IMR-90 (cell line): ENCODE results near the gene IFI27L1. TPM values are rescaled to one million over a fixed set of nuclear protein-coding genes. Genes with fewer than 3 reads are reported as not detected.
A peak's percentile ranks its signal among the peaks of the same experiment; 100 is the strongest.

Source experiments
- ATAC-seq: fragments of 200-7000 bp; cut with Tn5 transposase; 2 replicates; pipeline ENCODE4 v1.9.1; 2020; ENCODE audit warnings: low read depth, mild to moderate bottlenecking, moderate library complexity
- BruUV-seq: library from RNA; stranded (reverse); fragments of 400-500 nt; replicated peaks from 2 replicates; lab custom pipeline; 2021; lab: Mats Ljungman, UMichigan
- CTCF ChIA-PET: fragments of 300-600 bp; formaldehyde crosslinking; extraction: SDS; loops from one replicate; lab custom pipeline; 2021; ENCODE audit warnings: antibody characterized with exemption; lab: Yijun Ruan, JAX
- POLR2A ChIA-PET: fragments of 300-600 bp; sonication (Branson Sonifier 250); formaldehyde crosslinking; loops from one replicate; lab custom pipeline; 2022; ENCODE audit warnings: antibody characterized with exemption; ENCODE audit not compliant: unreplicated experiment; lab: Charles Lee
- DNase-seq: peaks from one replicate; pipeline ENCODE4 v3.0.0; 2013
- H2AFZ ChIP-seq: replicated peaks from 2 replicates; pipeline ENCODE3; 2013; ENCODE audit warnings: low read length, mild to moderate bottlenecking; ENCODE audit not compliant: poor library complexity
- H2AK5ac ChIP-seq: 2 replicates; pipeline ENCODE4 v1.6.1; 2013; ENCODE audit warnings: low read depth, low read length, inconsistent platforms
- H2AK9ac ChIP-seq: replicated peaks from 2 replicates; pipeline ENCODE3; 2013; ENCODE audit warnings: mild to moderate bottlenecking, low read depth, low read length, moderate library complexity; ENCODE audit not compliant: poor library complexity
- H2BK120ac ChIP-seq: 2 replicates; pipeline ENCODE4 v1.6.1; 2013; ENCODE audit warnings: low read depth, low read length, inconsistent platforms
- H2BK15ac ChIP-seq: 3 replicates; pipeline ENCODE4 v1.6.1; 2013; ENCODE audit warnings: low read depth, low read length, inconsistent platforms
- H2BK20ac ChIP-seq: 2 replicates; pipeline ENCODE4 v1.6.1; 2013; ENCODE audit warnings: low read depth, mild to moderate bottlenecking, inconsistent platforms, low read length, moderate library complexity
- H2BK5ac ChIP-seq: 2 replicates; pipeline ENCODE4 v1.6.1; 2013; ENCODE audit warnings: mild to moderate bottlenecking, low read depth, low read length, inconsistent platforms; ENCODE audit not compliant: poor library complexity, severe bottlenecking
- H3K14ac ChIP-seq: replicated peaks from 2 replicates; pipeline ENCODE4 v1.6.1; 2013; ENCODE audit warnings: low read depth, low read length, inconsistent platforms
- H3K18ac ChIP-seq: 2 replicates; pipeline ENCODE4 v1.6.1; 2013; ENCODE audit warnings: low read depth, low read length, control low read depth
- H3K23ac ChIP-seq: 2 replicates; pipeline ENCODE4 v1.6.1; 2013; ENCODE audit warnings: low read depth, low read length, inconsistent platforms
- H3K27ac ChIP-seq: 2 replicates; pipeline ENCODE4 v1.5.1; 2013; ENCODE audit warnings: mild to moderate bottlenecking, control low read depth, low read length; ENCODE audit not compliant: insufficient read depth
- H3K27me3 ChIP-seq: 2 replicates; pipeline ENCODE4 v1.6.1; 2013; ENCODE audit warnings: low read length; ENCODE audit not compliant: control insufficient read depth, insufficient read depth
- H3K36me3 ChIP-seq: 2 replicates; pipeline ENCODE4 v1.6.1; 2013; ENCODE audit warnings: low read length, mixed read lengths; ENCODE audit not compliant: control insufficient read depth, insufficient read depth
- H3K4ac ChIP-seq: 2 replicates; pipeline ENCODE4 v1.6.1; 2013; ENCODE audit warnings: low read depth, low read length, inconsistent platforms
- H3K4me1 ChIP-seq: 2 replicates; pipeline ENCODE4 v1.6.1; 2013; ENCODE audit warnings: low read length, mixed read lengths; ENCODE audit not compliant: control insufficient read depth, insufficient read depth
- H3K4me2 ChIP-seq: 2 replicates; pipeline ENCODE4 v1.6.1; 2013; ENCODE audit warnings: low read depth, mild to moderate bottlenecking, control low read depth, low read length, moderate library complexity
- H3K4me3 ChIP-seq: 2 replicates; pipeline ENCODE4 v1.5.1; 2013; ENCODE audit warnings: low read depth, mild to moderate bottlenecking, control low read depth, low read length, moderate library complexity; ENCODE audit not compliant: insufficient read depth
- H3K56ac ChIP-seq: 2 replicates; pipeline ENCODE4 v1.6.1; 2013; ENCODE audit warnings: low read length, inconsistent platforms; ENCODE audit not compliant: insufficient read depth; ENCODE audit errors: extremely low read depth
- H3K79me1 ChIP-seq, 2 experiments: 2 replicates each; pipeline ENCODE4 v1.6.1; 2013; ENCODE audit warnings: low read length in 2 of 2, inconsistent platforms in 1 of 2, low read depth in 1 of 2
- H3K9ac ChIP-seq: 2 replicates; pipeline ENCODE4 v1.6.1; 2013; ENCODE audit warnings: low read depth, low read length, control low read depth
- H3K9me1 ChIP-seq: 2 replicates; pipeline ENCODE4 v1.6.1; 2013; ENCODE audit warnings: low read length, inconsistent platforms; ENCODE audit not compliant: insufficient read depth
- H3K9me3 ChIP-seq: 2 replicates; pipeline ENCODE4 v1.6.1; 2013; ENCODE audit warnings: low read length; ENCODE audit not compliant: control insufficient read depth, insufficient read depth
- H4K20me1 ChIP-seq: 2 replicates; pipeline ENCODE4 v1.6.1; 2013; ENCODE audit warnings: low read length, inconsistent platforms; ENCODE audit not compliant: insufficient read depth
- H4K5ac ChIP-seq: 2 replicates; pipeline ENCODE4 v1.6.1; 2013; ENCODE audit warnings: mild to moderate bottlenecking, low read depth, low read length, control low read depth
- H4K8ac ChIP-seq, 2 experiments: 2 replicates each; pipeline ENCODE4 v1.6.1; 2013; ENCODE audit warnings: low read depth in 2 of 2, low read length in 2 of 2, control low read depth in 1 of 2, inconsistent platforms in 1 of 2
- H4K91ac ChIP-seq: 2 replicates; pipeline ENCODE4 v1.6.1; 2013; ENCODE audit warnings: low read depth, low read length, inconsistent platforms; ENCODE audit not compliant: insufficient read depth
- CEBPB ChIP-seq: IDR thresholded peaks from 2 replicates; pipeline ENCODE4 v1.6.1; 2012; ENCODE audit warnings: low read depth, low read length, improper control_type of control experiment
- CHD1 ChIP-seq: IDR thresholded peaks from 2 replicates; pipeline ENCODE4 v1.6.1; 2012; ENCODE audit warnings: low read depth, low read length, improper control_type of control experiment
- FOS ChIP-seq: fragments of 150-350 bp; IDR thresholded peaks from 2 replicates; pipeline ENCODE4 v1.6.1; 2016; ENCODE audit warnings: low read depth, low read length
- WGBS, 2 experiments: methylation state at CpG; one replicate each; pipeline versions ENCODE4 v1.1.5 to v1.1.7; 2013; ENCODE audit warnings: missing lambda C conversion rate in 2 of 2; ENCODE audit not compliant: insufficient read length in 1 of 2; ENCODE audit errors: extremely low coverage in 2 of 2; 5-methylcytosine and 5-hydroxymethylcytosine counted together
- dilution Hi-C: fragments of 300-500 bp; cut with HindIII; formaldehyde crosslinking; loops from one replicate; pipeline ENCODE4 v1.14.3; 2018; ENCODE audit warnings: low sequenced_read_pairs; ENCODE audit not compliant: unreplicated experiment
- in situ Hi-C: fragments of 300-500 bp; cut with MboI; formaldehyde crosslinking; loops from 3 replicates; pipeline ENCODE4 v1.14.3; 2019; ENCODE audit warnings: low sequenced_read_pairs, inconsistent platforms, mixed read lengths
- intact Hi-C: fragments of 100-400 bp; cut with micrococcal nuclease; formaldehyde crosslinking; loops from 2 replicates; pipeline ENCODE4 v1.10.0; 2022
- polyA plus RNA-seq, 3 experiments: library from polyadenylated mRNA; depleted of rRNA; stranded (reverse); fragments of >200 nt; gene quantifications; 2 replicates each; pipeline ENCODE4 v1.2.3, GENCODE V29; 2012; ENCODE audit warnings: low replicate concordance in 1 of 3
- total RNA-seq: library from RNA; depleted of rRNA; stranded (reverse); fragments of >200 nt; gene quantifications from 2 replicates; pipeline ENCODE4 v1.2.3, GENCODE V29; 2012
- TF ChIP-seq, protein P1 (sequence below): fragments of 150-350 bp; IDR thresholded peaks from 2 replicates; pipeline ENCODE4 v1.6.1; 2017; ENCODE audit warnings: mild to moderate bottlenecking, antibody characterized with exemption, low read length, low read depth

The IFI27L1 gene
- total and polyA plus RNA-seq, 2 of the 4 experiments (the other 2 are of a cell fraction): 13.3 to 24.3 TPM

DNA sequence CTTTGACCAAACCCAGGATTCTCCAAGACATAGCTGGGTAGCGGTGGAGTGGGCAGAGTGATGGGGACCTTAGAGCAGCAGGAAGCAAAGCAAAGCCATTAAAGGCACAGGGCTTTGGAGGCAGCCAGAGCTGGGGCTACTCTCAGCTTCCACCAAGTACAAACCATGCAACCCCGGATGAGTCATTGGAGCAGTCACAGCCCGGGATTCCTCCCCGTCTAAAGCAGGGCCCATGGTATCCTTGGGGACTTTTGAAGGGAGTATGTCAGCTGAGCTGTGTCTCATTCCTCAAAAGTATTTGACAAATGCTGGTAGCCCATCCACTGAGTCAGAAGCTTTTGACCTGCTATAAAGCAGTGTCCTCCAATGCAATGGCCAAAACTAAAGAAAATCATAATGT is 19.7 kb downstream of the IFI27L1 start:
- Histone ChIP-seq H2AK9ac (no peak overlapping the region), H3K9ac (no peak overlapping the region), H3K4me3 (no peak overlapping the region), H2AK5ac (no peak overlapping the region), H3K4me2 (no peak overlapping the region), H4K8ac (no peak overlapping the region), H4K5ac (no peak overlapping the region), H2BK5ac (no peak overlapping the region), H3K36me3 (no peaks in the 10 kb centered on the region; the same call in 1 of the 2 replicates), H3K4ac (no peak overlapping the region), H3K27me3 (no peaks in the 10 kb centered on the region), H3K23ac (no peak overlapping the region), H4K20me1 (0 out of 2 replicates have a peak, but pooled peaks cover 8% of the 10 kb centered on the region), H2AFZ (no peak overlapping the region), H3K9me1 (peaks cover 8% of the 10 kb centered on the region), H2BK120ac (no peak overlapping the region), H4K91ac (no peak overlapping the region), H2BK20ac (no peak overlapping the region), H2BK15ac (no peak overlapping the region), H3K56ac (no peak overlapping the region), H3K18ac (no peak overlapping the region), H3K14ac (no peak overlapping the region), H3K79me1 (peaks cover 0 to 2% of the 10 kb centered on the region in 2 experiments; a peak in 2 of 4 replicates), H3K9me3 (no peaks in the 10 kb centered on the region), H3K4me1 (peaks cover 5% of the 10 kb centered on the region; the same call in 1 of the 2 replicates), H3K27ac (no peak overlapping the region)
- in situ Hi-C loops (no loop called here), intact Hi-C loops (no loop called here), dilution Hi-C loops (no loop called here)
- WGBS, 2 experiments: no CpG with 5 or more reads among the region's 4 CpGs
- ATAC-seq (peak; percentile 99), DNase-seq (peak; percentile 82)
- TF ChIP-seq CHD1: no peak
- peak; percentile 26; the same call in 1 of the 2 replicates for TF ChIP-seq CEBPB
- peak; percentile 72 for TF ChIP-seq FOS
- TF ChIP-seq, protein P1, sequence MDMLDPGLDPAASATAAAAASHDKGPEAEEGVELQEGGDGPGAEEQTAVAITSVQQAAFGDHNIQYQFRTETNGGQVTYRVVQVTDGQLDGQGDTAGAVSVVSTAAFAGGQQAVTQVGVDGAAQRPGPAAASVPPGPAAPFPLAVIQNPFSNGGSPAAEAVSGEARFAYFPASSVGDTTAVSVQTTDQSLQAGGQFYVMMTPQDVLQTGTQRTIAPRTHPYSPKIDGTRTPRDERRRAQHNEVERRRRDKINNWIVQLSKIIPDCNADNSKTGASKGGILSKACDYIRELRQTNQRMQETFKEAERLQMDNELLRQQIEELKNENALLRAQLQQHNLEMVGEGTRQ: no peak
- BruUV-seq: no TSS peak
- ChIA-PET POLR2A (no interaction called here), CTCF (interaction anchor here (1.0 to 1.7 kb wide), 2 partner anchors 18 to 36 kb away, joined by 3 to 11 read pairs; no protein-coding TSS in a partner anchor)
